ENCODE data around the gene ARRDC2.
"Not testable (repeated sequence)": the region's sequence is repeated elsewhere in the genome, so short reads cannot be mapped to it uniquely, and the experiment has no call there.

The ARRDC2 gene

GRCh38 chr19:18020212-18021085 is 12.5 kb downstream of the ARRDC2 start:
- no peak for DNase-seq

DNA sequence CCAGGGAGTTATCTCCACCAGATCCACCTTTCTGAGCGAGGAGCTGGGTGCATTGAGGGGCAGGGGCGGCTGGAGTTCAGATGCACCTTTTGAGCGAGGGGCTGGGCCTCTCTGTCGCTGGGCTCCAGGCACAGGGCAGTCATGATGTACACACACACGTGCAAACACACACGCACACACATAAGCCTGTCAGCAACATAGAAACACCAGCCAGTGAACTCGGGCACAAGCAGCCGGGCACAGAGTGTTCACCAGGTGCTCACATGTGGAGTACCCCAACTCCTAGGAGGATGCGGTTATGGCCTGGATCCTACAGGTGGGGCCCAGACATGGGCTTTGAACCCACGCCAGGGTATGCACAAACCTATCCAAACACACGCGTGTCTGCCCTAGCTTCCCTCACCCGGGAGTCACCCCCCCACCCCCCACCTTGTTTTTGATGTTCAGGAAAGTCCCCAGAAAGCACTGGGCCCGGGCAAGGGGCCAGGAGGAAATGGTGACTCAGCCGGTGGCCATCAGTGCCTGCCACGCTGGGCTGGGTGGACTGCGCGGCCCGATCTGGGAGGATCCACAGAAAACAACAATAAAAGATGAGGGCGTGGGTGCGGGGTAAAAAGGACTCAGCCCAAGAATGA is 13.3 kb downstream of the ARRDC2 start:
- DNase-seq: no peak

GRCh38 chr19:18023622-18024251 is 15.8 kb downstream of the ARRDC2 start:
- DNase-seq: no peak

- DNase-seq: no peak
Measured at GRCh38 chr19:18027151-18027550, 19.2 kb downstream of the ARRDC2 start.

DNA sequence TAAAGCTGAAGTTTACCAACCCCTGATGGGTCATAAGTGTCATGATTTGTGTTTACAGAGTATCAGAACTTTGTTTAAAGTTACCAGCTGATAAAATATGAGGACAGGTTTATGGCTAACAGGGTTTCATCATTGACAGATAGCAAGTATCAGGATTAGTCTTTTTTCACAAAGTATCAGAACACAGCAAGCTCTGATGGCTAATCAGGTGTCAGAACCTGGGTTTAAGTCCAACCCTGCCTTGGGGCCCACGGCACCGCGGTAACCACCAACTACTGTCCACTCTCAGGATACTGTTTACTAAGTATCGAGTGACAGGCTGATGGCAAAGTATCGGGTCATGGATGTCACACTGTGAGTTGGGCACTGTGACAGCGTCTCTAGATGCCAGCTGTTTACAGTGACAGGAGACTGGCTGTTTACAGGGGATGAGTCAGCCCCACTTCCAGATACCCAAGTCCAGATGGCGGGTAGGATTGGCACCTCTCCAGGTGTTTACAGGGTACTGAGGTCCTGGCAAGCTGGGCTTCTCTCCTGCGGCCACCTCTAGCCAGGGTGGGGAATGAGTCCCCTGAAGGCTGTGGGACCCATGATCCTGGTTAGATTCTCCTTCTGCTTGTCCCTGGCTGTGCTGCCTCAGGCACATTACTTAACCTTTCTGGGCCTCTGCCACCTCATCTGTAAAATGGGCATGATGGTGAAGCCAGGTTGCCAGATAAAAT is 21.8 kb downstream of the ARRDC2 start:
- DNase-seq: no peak

- not testable (repeated sequence) for DNase-seq
Measured at GRCh38 chr19:18031401-18031800, 23.4 kb downstream of the ARRDC2 start.

DNA sequence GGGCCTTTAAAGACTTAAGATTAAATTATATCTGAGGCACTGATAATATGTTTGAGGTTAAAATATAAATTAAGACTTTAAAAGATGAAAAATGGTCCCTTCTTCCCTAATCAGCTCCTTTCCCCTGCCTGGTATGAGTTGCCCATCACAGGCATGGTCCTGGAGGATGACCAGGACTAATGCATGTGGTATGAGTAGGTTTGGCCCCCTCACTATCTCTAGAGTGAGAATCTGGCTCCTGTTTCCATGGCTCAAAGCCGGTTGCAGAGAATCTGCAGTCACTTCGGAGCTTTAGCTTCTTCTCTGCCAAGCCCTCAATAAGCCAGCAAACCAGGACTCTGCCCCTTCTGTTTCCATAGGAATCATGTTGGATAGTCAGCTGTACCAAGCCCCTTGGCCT is 24.1 kb downstream of the ARRDC2 start:
- DNase-seq: not testable (repeated sequence)

DNA sequence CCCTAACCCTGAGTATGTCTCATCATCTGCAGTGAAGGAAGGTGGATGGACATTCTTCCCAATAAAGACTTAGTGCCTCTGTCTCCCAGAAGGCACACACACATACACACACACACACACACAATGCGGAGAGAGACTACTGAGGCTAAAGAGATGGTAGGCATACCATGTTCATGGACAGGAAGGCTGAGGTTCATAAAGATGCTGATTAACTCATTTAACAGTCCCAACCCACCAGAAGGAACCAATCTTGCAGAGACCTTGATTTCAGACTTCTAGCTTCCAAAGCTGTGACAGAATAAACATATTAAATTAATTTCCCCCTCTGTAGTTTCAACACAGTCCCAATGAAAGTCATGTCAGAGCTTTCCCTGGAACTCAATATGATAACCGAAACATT is 33.1 kb downstream of the ARRDC2 start:
- DNase-seq: no peak

GRCh38 chr19:18043676-18044075 is 35.7 kb downstream of the ARRDC2 start:
- no peak for DNase-seq

GRCh38 chr19:18044825-18045304 is 36.9 kb downstream of the ARRDC2 start:
- DNase-seq: no peak

GRCh38 chr19:18045307-18046050 is 37.5 kb downstream of the ARRDC2 start:
- no peak for DNase-seq

GRCh38 chr19:18046059-18046718 is 38.2 kb downstream of the ARRDC2 start:
- no peak for DNase-seq

- no peak for DNase-seq
Measured at GRCh38 chr19:18049385-18049784, 41.4 kb downstream of the ARRDC2 start.

- DNase-seq: no peak
Measured at GRCh38 chr19:18051887-18052286, 43.9 kb downstream of the ARRDC2 start.

DNA sequence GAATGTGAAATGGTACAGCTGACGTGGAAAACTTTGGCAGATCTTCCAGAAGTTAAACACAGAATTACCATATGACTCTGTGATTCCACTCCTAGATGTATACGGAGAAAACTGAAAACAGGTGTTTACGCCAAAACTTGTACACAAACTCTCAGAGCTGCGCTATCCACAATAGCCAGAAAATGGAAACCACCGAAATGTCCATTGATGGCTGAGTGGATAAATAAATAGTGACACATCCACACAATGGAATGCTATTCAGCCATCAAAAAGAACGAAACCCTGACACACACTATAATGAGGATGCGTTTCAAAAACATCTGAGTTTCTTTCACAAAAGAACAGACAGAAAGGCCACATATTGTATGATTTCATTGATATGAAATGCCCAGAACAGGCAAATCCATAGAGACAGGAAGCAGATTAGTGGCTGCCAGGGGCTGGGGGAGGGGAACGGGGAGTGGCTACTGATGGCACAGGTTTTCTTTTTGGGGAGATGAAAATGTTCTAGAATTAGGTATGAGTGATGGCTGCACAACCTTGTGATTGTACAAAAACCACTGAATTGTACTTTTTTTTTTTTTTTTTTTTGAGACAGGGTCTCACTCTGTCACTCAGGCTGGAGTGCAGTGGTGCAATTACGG is 45.7 kb downstream of the ARRDC2 start:
- no peak for DNase-seq

GRCh38 chr19:18055967-18056366 is 48.0 kb downstream of the ARRDC2 start:
- no peak for DNase-seq

DNA sequence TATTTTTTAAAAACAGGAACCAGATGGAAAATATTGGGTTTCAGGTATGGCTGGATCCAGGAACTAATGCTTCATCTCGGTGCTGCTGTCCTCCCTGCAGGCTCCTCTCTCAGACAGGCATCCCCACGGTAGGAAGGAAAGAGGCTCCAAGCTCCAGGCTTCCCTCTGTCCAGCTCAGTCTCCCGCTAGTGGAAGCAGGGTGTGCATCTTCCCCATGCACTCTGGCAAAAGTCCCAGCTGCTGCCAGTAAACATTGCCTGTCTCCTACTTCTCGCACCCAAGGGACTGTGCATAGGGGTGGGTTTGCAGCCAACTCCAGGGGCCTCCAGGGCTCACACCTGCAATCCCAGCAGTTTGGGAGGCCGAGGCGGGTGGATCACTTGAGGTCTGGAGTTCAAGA is 49.6 kb downstream of the ARRDC2 start:
- DNase-seq: no peak

DNA sequence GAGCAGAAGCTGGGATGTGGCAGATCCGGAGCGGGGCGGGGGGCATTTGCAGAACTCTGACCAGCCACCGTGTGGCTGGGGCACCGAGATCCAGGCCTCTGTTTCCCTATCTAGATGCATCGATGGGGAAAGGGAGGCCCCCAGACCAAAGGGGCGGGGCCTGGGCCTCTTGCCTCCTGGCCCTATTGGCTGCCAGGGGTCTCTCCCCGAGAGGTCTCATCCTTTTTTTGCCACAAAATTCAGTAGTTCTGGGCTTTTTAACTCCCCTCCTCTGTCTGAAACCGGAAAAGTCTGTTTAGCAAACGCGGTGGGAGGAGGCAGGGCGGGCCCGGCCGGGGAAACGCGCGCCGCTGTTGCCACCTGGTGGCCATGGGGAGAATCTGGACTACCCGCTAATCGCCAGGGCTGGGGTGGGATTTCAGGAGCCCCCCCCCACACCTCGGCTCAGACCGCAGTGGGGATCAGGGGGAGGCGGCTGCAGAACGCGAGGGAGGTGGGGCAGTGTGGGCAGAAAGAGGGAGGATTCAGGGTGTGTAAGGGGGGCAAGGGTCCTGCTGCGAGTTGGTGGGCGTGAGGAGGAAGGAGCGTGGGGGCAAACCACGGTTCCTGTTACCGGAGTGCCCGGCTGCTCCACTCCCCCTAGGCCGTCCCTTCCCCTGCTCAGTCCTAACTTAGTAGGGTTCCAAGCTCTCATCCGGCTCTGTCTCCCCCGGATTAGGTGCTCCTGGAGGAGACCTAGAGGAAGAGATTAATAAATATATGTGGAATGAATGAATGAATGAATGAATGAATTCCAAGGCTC is 50.4 kb downstream of the ARRDC2 start:
- no peak for DNase-seq

- no peak for DNase-seq
Measured at GRCh38 chr19:18059297-18059696, 51.3 kb downstream of the ARRDC2 start.

- no peak for DNase-seq
Measured at GRCh38 chr19:18059902-18060301, 51.9 kb downstream of the ARRDC2 start.
